GM21515 (cell line): ENCODE data around the gene SEPSECS.

ENCODE experiments used
- ATAC-seq: cut with Tn5 transposase; IDR thresholded peaks from one replicate; pipeline ENCODE4 v1.9.1; 2021; ENCODE audit not compliant: unreplicated experiment

Gene SEPSECS

GRCh38 chr4:25111648-25112196 is 48.5 kb downstream of the SEPSECS start:
- ATAC-seq: no peak

GRCh38 chr4:25110527-25111329 is 49.5 kb downstream of the SEPSECS start:
- no peak for ATAC-seq

- no peak for ATAC-seq
Observed at GRCh38 chr4:25109511-25109910, 50.7 kb downstream of the SEPSECS start.

GRCh38 chr4:25108556-25108955 is 51.7 kb downstream of the SEPSECS start:
- ATAC-seq: no peak

GRCh38 chr4:25107827-25108516 is 52.3 kb downstream of the SEPSECS start:
- no peak for ATAC-seq

- no peak for ATAC-seq
Observed at GRCh38 chr4:25106363-25107151, 53.7 kb downstream of the SEPSECS start.

GRCh38 chr4:25104591-25104990 is 55.7 kb downstream of the SEPSECS start:
- no peak for ATAC-seq

- ATAC-seq: no peak
Observed at GRCh38 chr4:25103418-25103817, 56.8 kb downstream of the SEPSECS start.

DNA sequence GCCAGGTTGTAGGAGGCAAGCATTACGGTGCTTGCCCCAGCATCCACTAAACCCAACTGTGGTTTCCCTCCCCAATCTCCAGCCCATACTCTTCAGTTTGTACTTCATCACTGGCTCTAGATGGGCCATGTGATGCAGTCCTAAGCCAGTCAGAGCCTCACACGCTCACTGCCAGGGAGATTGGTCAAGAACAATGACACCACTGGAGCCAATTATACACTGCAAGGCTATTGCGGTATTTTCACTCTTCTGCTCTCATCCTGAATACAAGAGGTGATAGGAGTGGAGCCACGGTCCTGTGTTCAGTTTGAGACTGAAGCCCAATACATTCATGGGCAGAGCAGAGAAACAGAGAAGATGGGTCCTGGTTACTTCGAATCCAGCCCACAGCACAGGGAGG is 58.4 kb downstream of the SEPSECS start:
- ATAC-seq: no peak

GRCh38 chr4:25100710-25101109 is 59.5 kb downstream of the SEPSECS start:
- no peak for ATAC-seq

- no peak for ATAC-seq
Observed at GRCh38 chr4:25100021-25100555, 60.2 kb downstream of the SEPSECS start.

DNA sequence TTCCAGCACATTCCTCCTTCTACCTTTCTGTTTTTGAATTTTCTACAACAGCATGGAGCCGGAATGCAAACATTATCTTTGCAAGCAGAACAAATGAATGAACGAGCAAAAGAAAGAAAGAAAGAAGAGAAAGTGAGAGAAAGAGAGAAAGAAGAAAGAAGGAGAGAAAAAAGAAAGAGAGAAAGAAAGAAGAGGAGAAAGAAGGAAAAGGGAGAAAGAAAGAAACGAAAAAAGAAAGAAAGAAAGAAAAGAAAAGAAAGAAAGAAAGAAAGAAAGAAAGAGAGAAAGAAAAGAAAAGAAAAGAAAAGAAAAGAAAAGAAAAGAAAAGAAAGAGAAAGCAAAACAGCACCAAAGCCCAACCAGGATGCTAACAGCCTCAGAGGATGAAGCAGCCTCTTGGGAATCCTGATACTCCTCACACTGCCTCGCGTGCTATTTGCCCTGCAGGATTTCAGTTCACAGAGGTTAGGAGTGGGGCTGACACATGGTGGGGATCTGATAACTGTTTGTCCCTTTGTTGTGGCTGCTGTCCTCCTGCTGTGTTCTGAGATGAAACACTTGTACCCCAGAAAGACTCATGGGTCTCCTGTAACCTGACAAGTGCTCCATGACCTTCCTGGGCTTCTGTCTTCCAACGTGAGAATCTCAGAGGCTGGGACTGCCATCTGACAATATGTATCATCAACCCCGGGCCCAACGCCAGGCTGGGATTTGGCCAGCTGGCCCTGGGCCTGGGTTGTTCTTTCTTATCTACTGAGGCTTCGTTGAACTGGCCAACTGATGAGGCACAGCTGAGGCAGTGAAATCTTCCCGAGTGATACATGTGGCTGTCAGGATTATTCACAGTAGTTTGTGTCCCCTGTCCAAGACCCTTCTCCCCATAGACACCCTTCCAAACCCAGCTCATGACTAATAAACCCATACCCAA is 61.0 kb downstream of the SEPSECS start:
- no peak for ATAC-seq

- no peak for ATAC-seq
Observed at GRCh38 chr4:25096981-25097443, 63.2 kb downstream of the SEPSECS start.

DNA sequence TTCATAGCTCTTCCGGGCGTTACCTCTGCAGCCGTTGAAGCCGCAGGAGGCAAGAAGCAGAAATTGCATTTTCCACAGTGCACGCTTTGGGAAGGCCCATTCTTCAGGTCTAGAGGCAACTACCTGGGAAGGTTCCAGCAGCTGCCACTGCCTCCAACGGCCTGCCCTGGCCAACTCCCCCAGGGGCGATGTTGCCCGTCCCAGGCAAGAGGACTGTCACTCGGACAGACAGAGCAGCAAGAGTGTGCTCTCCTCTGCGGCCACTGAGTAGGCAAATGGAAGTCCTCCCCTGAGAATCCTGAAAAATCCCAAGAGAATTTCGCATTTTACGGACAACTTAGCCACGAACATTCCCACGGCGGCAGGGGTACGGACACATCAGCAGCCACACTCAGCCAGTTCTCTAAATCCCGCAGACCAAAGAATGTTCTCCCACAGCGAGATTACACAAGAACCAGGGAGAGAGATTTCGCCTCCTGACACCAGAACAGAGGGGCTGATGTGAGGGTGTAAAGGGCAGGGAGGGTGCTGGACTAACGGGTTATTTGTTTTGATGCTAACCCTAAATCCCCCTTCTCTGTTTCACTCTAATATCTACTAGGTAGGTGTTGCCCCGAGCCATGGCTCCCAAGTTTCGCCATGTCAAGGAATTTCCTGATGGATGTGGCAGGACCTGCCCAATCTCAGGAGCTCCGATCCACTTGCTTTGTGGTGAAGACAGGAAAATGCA is 63.8 kb downstream of the SEPSECS start:
- ATAC-seq: no peak

- no peak for ATAC-seq
Observed at GRCh38 chr4:25095837-25096236, 64.4 kb downstream of the SEPSECS start.

GRCh38 chr4:25092139-25092538 is 68.1 kb downstream of the SEPSECS start:
- no peak for ATAC-seq

DNA sequence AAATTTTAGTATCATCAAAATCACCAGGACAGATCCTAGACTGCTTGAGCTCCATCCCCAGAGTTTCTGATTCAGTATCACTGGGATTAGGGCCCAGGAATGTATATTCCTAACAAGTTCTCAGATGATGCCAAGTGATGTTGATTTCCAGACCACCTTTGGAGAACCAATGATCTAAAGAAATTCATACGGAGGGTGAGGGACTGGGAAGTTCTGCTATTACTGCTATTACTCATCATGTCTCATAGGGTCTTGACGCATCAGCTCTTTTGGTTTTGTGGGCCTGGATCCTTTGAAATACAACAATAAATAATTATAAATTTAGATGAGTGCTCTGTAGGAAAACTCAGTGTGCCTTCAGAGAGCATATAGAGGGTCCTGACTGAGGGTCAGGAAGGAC is 69.7 kb downstream of the SEPSECS start:
- no peak for ATAC-seq

DNA sequence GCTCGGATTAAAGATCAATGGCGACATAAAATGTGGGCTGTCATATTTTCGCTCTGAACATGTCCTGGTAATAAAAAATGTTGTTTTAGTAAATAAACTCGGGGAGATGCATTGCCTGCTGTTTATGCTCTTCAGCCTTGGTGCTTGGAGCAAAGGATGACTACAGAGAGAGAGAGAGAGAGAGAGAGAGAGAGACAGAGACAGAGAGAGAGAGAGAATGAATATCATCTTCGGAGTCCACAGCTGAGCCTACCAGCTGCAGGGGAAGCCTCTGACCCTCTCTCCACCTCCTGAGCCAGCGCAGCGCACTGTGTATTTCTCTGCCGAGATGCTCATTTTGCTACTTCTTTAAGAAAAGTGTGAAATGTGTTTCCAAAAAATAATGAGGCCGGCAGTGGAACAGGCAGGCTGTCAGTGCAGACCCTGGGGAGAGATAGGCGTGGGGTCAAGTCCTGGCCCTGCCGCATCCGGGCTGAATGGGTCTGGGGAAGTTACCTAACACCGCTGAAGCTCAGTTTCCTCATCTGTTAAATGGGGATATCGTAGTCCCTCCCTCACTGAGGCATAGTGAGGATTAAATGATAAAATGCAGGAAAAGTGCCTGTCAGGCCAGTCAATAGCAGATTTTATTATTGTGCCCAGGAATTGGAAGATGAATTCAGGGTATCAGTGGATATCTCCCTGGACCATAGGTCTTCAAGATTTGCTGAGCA is 71.0 kb downstream of the SEPSECS start:
- no peak for ATAC-seq
